Stomach (tissue), 9 donors: Measurements from ENCODE around the gene MNT. TPM values are rescaled to one million over a fixed set of nuclear protein-coding genes. Genes with fewer than 3 reads are reported as not detected.

Experiments used
- DNase-seq, 2 donors: peaks; one replicate each; pipeline versions ENCODE4 v3.0.0 to v3.0.0-alpha.2; 2013 to 2019
- H3K27ac ChIP-seq, 5 donors: fragments of 200-600 bp in 4 of 5; sonication (generic) in 4 of 5; one replicate each; pipeline ENCODE4 v1.5.1; 2013 to 2019; ENCODE audit warnings: mild to moderate bottlenecking in 1 of 5, moderate library complexity in 1 of 5
- H3K27me3 ChIP-seq, 3 donors: fragments of 200-600 bp; sonication (generic); one replicate each; pipeline ENCODE4 v1.5.1; 2017 to 2019; ENCODE audit warnings: mixed run types in 1 of 3
- H3K36me3 ChIP-seq, 4 donors: fragments of 200-600 bp; sonication (generic); 1 replicate in 3 of 4; 2 replicates in 1 of 4; pipeline ENCODE4 v1.5.1; 2016 to 2019
- H3K4me1 ChIP-seq, 4 donors: fragments of 200-600 bp; sonication (generic); one replicate each; pipeline ENCODE4 v1.5.1; 2016 to 2019
- H3K4me3 ChIP-seq, 4 donors: fragments of 200-600 bp; sonication (generic) in 3 of 4; one replicate each; pipeline ENCODE4 v1.5.1; 2016 to 2019; ENCODE audit warnings: mild to moderate bottlenecking in 1 of 4
- H3K9me3 ChIP-seq, 4 donors: fragments of 200-600 bp; sonication (generic); one replicate each; pipeline ENCODE4 v1.5.1; 2016 to 2019
- CTCF ChIP-seq, 7 experiments: fragments of 450-650 bp in 4 of 7; fragments of 200-600 bp in 3 of 7; sonication (generic) in 3 of 7; IDR thresholded peaks; one replicate each; pipeline ENCODE4 v1.5.1; 2016 to 2019; ENCODE audit warnings: antibody characterized with exemption in 7 of 7, control low read depth in 2 of 7, mild to moderate bottlenecking in 1 of 7
- EP300 ChIP-seq: sonication (generic); formaldehyde crosslinking; IDR thresholded peaks from one replicate; pipeline ENCODE4 v1.6.1; 2017; ENCODE audit warnings: antibody characterized with exemption
- POLR2A ChIP-seq, 4 donors: fragments of 450-650 bp; IDR thresholded peaks; one replicate each; pipeline ENCODE4 v1.6.1; 2016; ENCODE audit warnings: antibody characterized with exemption in 4 of 4, control low read depth in 2 of 4, mild to moderate bottlenecking in 1 of 4, moderate library complexity in 1 of 4
- POLR2AphosphoS5 ChIP-seq, 3 donors: sonication (generic); formaldehyde crosslinking; IDR thresholded peaks; one replicate each; pipeline ENCODE4 v1.6.1; 2016; ENCODE audit warnings: antibody characterized with exemption in 3 of 3
- WGBS, 5 donors: extraction: QIAGEN DNeasy Blood & Tissue Kit in 3 of 5; methylation state at CpG; one replicate each; pipeline versions ENCODE4 v1.1.5 to v1.1.7; 2013 to 2018; 5-methylcytosine and 5-hydroxymethylcytosine counted together
- intact Hi-C: fragments of 100-400 bp; cut with DNase I; formaldehyde crosslinking; loops from one replicate; pipeline ENCODE4 v1.15.1; 2023; ENCODE audit warnings: low total_unique reads
- polyA plus RNA-seq, 3 donors: library from polyadenylated mRNA; stranded (reverse); fragments of 200-250 nt; gene quantifications; one replicate each; pipeline ENCODE4 v1.2.3, GENCODE V29; 2013
- total RNA-seq, 5 donors: library from RNA; depleted of rRNA; stranded (reverse); fragments of >200 nt; gene quantifications; one replicate each; pipeline versions ENCODE4 v1.1.0 to v1.2.3, GENCODE V29; 2014 to 2016
- donor health status: healthy with polysubstance abuse.
- donor health status: Bipolar disorder and iron deficiency.
- donor health status: healthy.

Gene MNT
- total and polyA plus RNA-seq, 8 donors, result 3.5 to 55.8 (median 8.6) TPM

- 82 to 93% (median 86%) methylated on average over 11 of the region's 11 CpGs for WGBS, 5 donors
- Histone ChIP-seq H3K9me3 (no peaks in the 10 kb centered on the region), H3K27me3 (no peaks in the 10 kb centered on the region), H3K4me3 (no peak overlapping the region), H3K27ac (no peak overlapping the region), H3K4me1 (no peaks in the 10 kb centered on the region), H3K36me3 (peaks cover 37 to 67% (median 60%) of the 10 kb centered on the region in 4 donors)
- TF ChIP-seq POLR2AphosphoS5 (IDR thresholded peaks at IDR 0.05) (no peak), EP300 (no peak), CTCF (IDR thresholded peaks at IDR 0.05) (no peak), POLR2A (IDR thresholded peaks at IDR 0.05) (no peak)
- no peak for DNase-seq
- intact Hi-C loops, result no loop called here
These were observed 32.8 kb upstream of the MNT start for GRCh38 chr17:2433696-2434095.

- Histone ChIP-seq H3K4me1 (no peaks in the 10 kb centered on the region), H3K9me3 (no peaks in the 10 kb centered on the region), H3K36me3 (peaks cover 5 to 30% (median 21%) of the 10 kb centered on the region in 4 donors), H3K27ac (no peak overlapping the region), H3K4me3 (no peak overlapping the region), H3K27me3 (no peaks in the 10 kb centered on the region)
- TF ChIP-seq POLR2AphosphoS5 (IDR thresholded peaks at IDR 0.05) (no peak), EP300 (no peak), POLR2A (IDR thresholded peaks at IDR 0.05) (no peak), CTCF (IDR thresholded peaks at IDR 0.05) (no peak)
- DNase-seq, result no peak
- intact Hi-C loops, result no loop called here
- WGBS, 5 donors, result 88 to 100% (median 94%) methylated on average over 1 of the region's 1 CpG
These were observed 27.1 kb upstream of the MNT start for GRCh38 chr17:2427910-2428309.

GRCh38 chr17:2427215-2427614 is 26.4 kb upstream of the MNT start:
- Histone ChIP-seq H3K36me3 (peaks cover 0 to 23% (median 18%) of the 10 kb centered on the region in 4 donors), H3K9me3 (no peaks in the 10 kb centered on the region), H3K4me1 (no peaks in the 10 kb centered on the region), H3K27me3 (no peaks in the 10 kb centered on the region), H3K27ac (no peak overlapping the region), H3K4me3 (no peak overlapping the region)
- WGBS, 5 donors, result 59 to 79% (median 71%) methylated on average over 2 of the region's 2 CpGs
- intact Hi-C loops, result no loop called here
- no peak for DNase-seq
- TF ChIP-seq POLR2AphosphoS5 (IDR thresholded peaks at IDR 0.05) (no peak), POLR2A (IDR thresholded peaks at IDR 0.05) (no peak), EP300 (no peak), CTCF (IDR thresholded peaks at IDR 0.05) (no peak)

- H3K4me3 ChIP-seq, result no peak overlapping the region
- H3K27me3 ChIP-seq, result no peaks in the 10 kb centered on the region
- no peaks in the 10 kb centered on the region for H3K9me3 ChIP-seq
- no peak for DNase-seq
- intact Hi-C loops, result no loop called here
- 74 to 96% (median 88%) methylated on average over 6 of the region's 6 CpGs for WGBS, 5 donors
- peaks cover 0 to 35% (median 10%) of the 10 kb centered on the region in 4 donors for H3K4me1 ChIP-seq
- H3K36me3 ChIP-seq, result peaks cover 20 to 59% (median 53%) of the 10 kb centered on the region in 4 donors
- TF ChIP-seq POLR2AphosphoS5 (IDR thresholded peaks at IDR 0.05) (no peak), CTCF (IDR thresholded peaks at IDR 0.05) (no peak), POLR2A (IDR thresholded peaks at IDR 0.05) (no peak), EP300 (no peak)
- H3K27ac ChIP-seq, result no peak overlapping the region
These were observed 22.4 kb upstream of the MNT start for GRCh38 chr17:2423271-2423670.
